AG09309 (cell line): ENCODE results near the gene ENTR1.

Source experiments
- DNase-seq: peaks from one replicate; pipeline ENCODE4 v3.0.0-alpha.2; 2010; ENCODE audit warnings: low read depth
- H3K4me3 ChIP-seq: 2 replicates; pipeline ENCODE4 v1.5.1; 2011; ENCODE audit warnings: mild to moderate bottlenecking, low read depth, low read length, moderate library complexity; ENCODE audit not compliant: control insufficient read depth
- CTCF ChIP-seq: IDR thresholded peaks from 2 replicates; pipeline ENCODE4 v1.5.1; 2011; ENCODE audit warnings: mild to moderate bottlenecking, low read depth, low read length, inconsistent platforms; ENCODE audit not compliant: insufficient read depth, control insufficient read depth; ENCODE audit errors: missing control alignments

The ENTR1 gene

GRCh38 chr9:136418182-136419091 is 8.0 kb upstream of the ENTR1 start:
- no peak overlapping the region for H3K4me3 ChIP-seq
- TF ChIP-seq CTCF = no peak
- no peak for DNase-seq

GRCh38 chr9:136416914-136417313 is 6.5 kb upstream of the ENTR1 start:
- H3K4me3 ChIP-seq = no peak overlapping the region
- no peak for DNase-seq
- no peak for TF ChIP-seq CTCF

GRCh38 chr9:136416427-136416826 is 6.0 kb upstream of the ENTR1 start:
- TF ChIP-seq CTCF = no peak
- no peak for DNase-seq
- H3K4me3 ChIP-seq = no peak overlapping the region

GRCh38 chr9:136412962-136413361 is 2.5 kb upstream of the ENTR1 start:
- H3K4me3 ChIP-seq = no peak overlapping the region
- no peak for TF ChIP-seq CTCF
- DNase-seq = no peak

- H3K4me3 ChIP-seq = peak overlapping the region; percentile 100
- no peak for TF ChIP-seq CTCF
- DNase-seq = no peak
Observed at GRCh38 chr9:136411378-136411777, 964 bp upstream of the ENTR1 start.

GRCh38 chr9:136409557-136410455 is 608 bp downstream of the ENTR1 start:
- DNase-seq = no peak
- peak overlapping the region; percentile 100 for H3K4me3 ChIP-seq
- TF ChIP-seq CTCF = no peak
